Hepatocyte (in vitro differentiated cells): ENCODE measurements around the gene LEKR1. TPM values are rescaled to one million over a fixed set of nuclear protein-coding genes. Genes with fewer than 3 reads are reported as not detected.

Experiments
- DNase-seq: peaks from one replicate; pipeline ENCODE4 v3.0.0-alpha.2; 2016; ENCODE audit warnings: low spot score
- H2AFZ ChIP-seq: fragments of 200-600 bp; sonication (generic); 2 replicates; pipeline ENCODE4 v1.6.0; 2016; ENCODE audit warnings: antibody characterized with exemption, mild to moderate bottlenecking
- H3K27ac ChIP-seq: fragments of 200-600 bp; sonication (generic); 2 replicates; pipeline ENCODE4 v1.5.1; 2016; ENCODE audit warnings: mild to moderate bottlenecking
- H3K27me3 ChIP-seq: fragments of 200-600 bp; sonication (generic); 2 replicates; pipeline ENCODE4 v1.6.1; 2016
- H3K36me3 ChIP-seq: fragments of 200-600 bp; sonication (generic); replicated peaks from 2 replicates; pipeline ENCODE4 v1.5.1; 2016; ENCODE audit warnings: low read depth; ENCODE audit not compliant: insufficient read depth
- H3K4me1 ChIP-seq: fragments of 200-600 bp; sonication (generic); 2 replicates; pipeline ENCODE4 v1.5.1; 2016; ENCODE audit warnings: mild to moderate bottlenecking, moderate library complexity; ENCODE audit not compliant: insufficient read depth
- H3K4me2 ChIP-seq: fragments of 200-600 bp; sonication (generic); 2 replicates; pipeline ENCODE4 v1.6.0; 2016
- H3K4me3 ChIP-seq: fragments of 200-600 bp; sonication (generic); 2 replicates; pipeline ENCODE4 v1.5.1; 2016; ENCODE audit warnings: mild to moderate bottlenecking
- H3K79me2 ChIP-seq: fragments of 200-600 bp; sonication (generic); 2 replicates; pipeline ENCODE4 v1.6.0; 2017; ENCODE audit warnings: mild to moderate bottlenecking
- H3K9me2 ChIP-seq: fragments of 200-600 bp; sonication (generic); replicated peaks from 2 replicates; pipeline ENCODE4 v1.6.0; 2017; ENCODE audit warnings: mild to moderate bottlenecking; ENCODE audit not compliant: insufficient read depth
- H3K9me3 ChIP-seq: fragments of 200-600 bp; sonication (generic); 2 replicates; pipeline ENCODE4 v1.5.1; 2016; ENCODE audit warnings: low read depth, mild to moderate bottlenecking
- H4K20me1 ChIP-seq: fragments of 200-600 bp; sonication (generic); 2 replicates; pipeline ENCODE4 v1.6.0; 2016; ENCODE audit warnings: mild to moderate bottlenecking; ENCODE audit not compliant: insufficient read depth, poor library complexity, severe bottlenecking
- EZH2 ChIP-seq: fragments of 200-600 bp; sonication (generic); IDR thresholded peaks from 2 replicates; pipeline ENCODE4 v1.6.1; 2016; ENCODE audit warnings: antibody characterized with exemption, mild to moderate bottlenecking, borderline replicate concordance
- EZH2phosphoT487 ChIP-seq: fragments of 200-600 bp; sonication (generic); IDR thresholded peaks from one replicate; pipeline ENCODE4 v1.6.1; 2018; ENCODE audit warnings: antibody characterized with exemption, mild to moderate bottlenecking, low read depth, moderate library complexity; ENCODE audit not compliant: unreplicated experiment, severe bottlenecking
- WGBS: methylation state at CpG from one replicate; pipeline ENCODE4 v1.1.6; 2016; ENCODE audit warnings: low lambda C conversion rate; ENCODE audit errors: missing lambda C conversion rate; 5-methylcytosine and 5-hydroxymethylcytosine counted together
- polyA plus RNA-seq: library from polyadenylated mRNA; unstranded; fragments of >200 nt; fragmentation: Nextera tagmentation; extraction: Ambion mirVana; gene quantifications from 2 replicates; pipeline ENCODE4 v1.2.1, GENCODE V29; 2016
- total RNA-seq: library from RNA; depleted of rRNA; stranded (reverse); fragments of >200 nt; gene quantifications from 2 replicates; pipeline ENCODE4 v1.2.3, GENCODE V29; 2014
- TF ChIP-seq, protein P1 (sequence below): fragments of 200-600 bp; sonication (generic); IDR thresholded peaks from 2 replicates; pipeline ENCODE4 v1.5.1; 2016; ENCODE audit warnings: antibody characterized with exemption, mild to moderate bottlenecking; ENCODE audit not compliant: poor library complexity

LEKR1 gene
- total and polyA plus RNA-seq, 2 experiments from 2014 or later = 1.1 to 2.1 TPM

DNA sequence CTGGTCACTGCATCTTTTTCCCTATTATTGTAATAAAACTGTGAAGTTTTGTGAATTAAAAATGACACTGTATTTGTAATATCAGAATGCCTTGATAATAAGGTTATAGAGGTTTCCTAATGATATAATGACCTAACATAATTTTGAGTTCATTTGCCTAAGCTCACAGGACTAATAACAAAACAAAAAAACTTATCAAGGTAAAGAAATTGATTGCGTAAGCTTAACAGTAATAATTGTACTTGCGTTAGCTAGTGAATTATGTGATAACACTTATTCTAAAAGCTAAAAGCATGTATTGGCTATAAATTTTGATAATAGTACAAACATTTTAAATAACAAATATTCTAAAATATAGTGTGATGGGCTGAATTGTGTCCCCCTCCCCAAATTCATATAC is 112.6 kb downstream of the LEKR1 start:
- Histone ChIP-seq H3K27me3 (no peaks in the 10 kb centered on the region), H3K9me3 (no peaks in the 10 kb centered on the region), H4K20me1 (no peaks in the 10 kb centered on the region), H3K9me2 (no peaks in the 10 kb centered on the region), H3K4me3 (no peak overlapping the region), H2AFZ (no peak overlapping the region), H3K27ac (no peak overlapping the region), H3K36me3 (no peaks in the 10 kb centered on the region), H3K4me1 (no peaks in the 10 kb centered on the region), H3K79me2 (no peaks in the 10 kb centered on the region), H3K4me2 (no peak overlapping the region)
- TF ChIP-seq, protein P1, sequence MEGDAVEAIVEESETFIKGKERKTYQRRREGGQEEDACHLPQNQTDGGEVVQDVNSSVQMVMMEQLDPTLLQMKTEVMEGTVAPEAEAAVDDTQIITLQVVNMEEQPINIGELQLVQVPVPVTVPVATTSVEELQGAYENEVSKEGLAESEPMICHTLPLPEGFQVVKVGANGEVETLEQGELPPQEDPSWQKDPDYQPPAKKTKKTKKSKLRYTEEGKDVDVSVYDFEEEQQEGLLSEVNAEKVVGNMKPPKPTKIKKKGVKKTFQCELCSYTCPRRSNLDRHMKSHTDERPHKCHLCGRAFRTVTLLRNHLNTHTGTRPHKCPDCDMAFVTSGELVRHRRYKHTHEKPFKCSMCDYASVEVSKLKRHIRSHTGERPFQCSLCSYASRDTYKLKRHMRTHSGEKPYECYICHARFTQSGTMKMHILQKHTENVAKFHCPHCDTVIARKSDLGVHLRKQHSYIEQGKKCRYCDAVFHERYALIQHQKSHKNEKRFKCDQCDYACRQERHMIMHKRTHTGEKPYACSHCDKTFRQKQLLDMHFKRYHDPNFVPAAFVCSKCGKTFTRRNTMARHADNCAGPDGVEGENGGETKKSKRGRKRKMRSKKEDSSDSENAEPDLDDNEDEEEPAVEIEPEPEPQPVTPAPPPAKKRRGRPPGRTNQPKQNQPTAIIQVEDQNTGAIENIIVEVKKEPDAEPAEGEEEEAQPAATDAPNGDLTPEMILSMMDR = no peak
- TF ChIP-seq EZH2 = no peak
- no peak for TF ChIP-seq EZH2phosphoT487
- 92% methylated on average over 2 of the region's 2 CpGs for WGBS
- DNase-seq = no peak

DNA sequence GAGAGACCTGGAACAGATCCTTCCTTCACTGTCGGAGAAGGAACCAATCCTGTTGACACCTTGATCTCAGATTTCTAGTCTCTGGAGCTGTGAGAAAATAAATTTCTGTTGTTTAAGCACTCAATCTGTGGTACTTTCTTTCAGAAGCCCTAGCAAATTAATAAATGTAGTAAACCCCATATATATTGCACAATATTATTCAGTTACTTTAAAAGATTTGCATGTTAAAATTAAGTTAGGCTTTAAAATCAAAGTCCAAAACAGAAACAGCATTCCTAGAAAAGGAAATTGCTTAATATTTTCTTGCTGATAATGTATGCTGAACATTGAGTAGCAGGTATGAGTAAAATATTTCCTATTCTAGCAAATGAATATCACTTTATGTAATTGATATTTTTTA is 113.2 kb downstream of the LEKR1 start:
- no peaks in the 10 kb centered on the region for H3K9me2 ChIP-seq
- DNase-seq = no peak
- H3K36me3 ChIP-seq = no peaks in the 10 kb centered on the region
- no peaks in the 10 kb centered on the region for H3K4me1 ChIP-seq
- 76% methylated on average over 1 of the region's 1 CpG for WGBS
- no peaks in the 10 kb centered on the region for H3K27me3 ChIP-seq
- H3K79me2 ChIP-seq = no peaks in the 10 kb centered on the region
- H3K9me3 ChIP-seq = no peaks in the 10 kb centered on the region
- TF ChIP-seq EZH2phosphoT487 = no peak
- no peak for TF ChIP-seq EZH2
- TF ChIP-seq, protein P1 = no peak
- no peaks in the 10 kb centered on the region for H4K20me1 ChIP-seq
- no peak overlapping the region for H3K4me2 ChIP-seq
- H2AFZ ChIP-seq = no peak overlapping the region
- H3K27ac ChIP-seq = no peak overlapping the region
- H3K4me3 ChIP-seq = no peak overlapping the region

DNA sequence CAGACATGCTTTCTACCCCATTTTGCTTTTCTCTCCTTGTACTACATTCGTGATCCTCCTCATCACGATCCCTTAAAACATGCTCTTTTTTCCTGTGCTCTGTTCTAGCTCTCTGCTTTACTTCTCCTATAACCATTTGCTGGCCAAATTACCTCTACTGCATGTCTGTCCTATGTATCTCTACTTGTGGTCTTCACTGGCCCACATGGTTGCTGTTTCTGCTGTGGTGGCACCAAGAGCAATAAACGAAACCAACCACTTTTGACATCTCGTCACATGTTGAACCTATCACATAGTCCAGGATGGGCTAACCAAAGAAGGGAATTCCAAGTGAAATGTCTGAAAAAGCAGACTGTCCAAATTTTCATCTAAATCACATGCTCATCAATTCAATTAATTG is 115.2 kb downstream of the LEKR1 start:
- WGBS = 90% methylated on average over 4 of the region's 4 CpGs
- TF ChIP-seq EZH2phosphoT487 = no peak
- TF ChIP-seq, protein P1 = no peak
- no peak for TF ChIP-seq EZH2
- Histone ChIP-seq H3K9me2 (no peaks in the 10 kb centered on the region), H3K27me3 (no peaks in the 10 kb centered on the region), H3K9me3 (no peaks in the 10 kb centered on the region), H3K4me2 (no peak overlapping the region), H4K20me1 (no peaks in the 10 kb centered on the region), H3K79me2 (no peaks in the 10 kb centered on the region), H2AFZ (no peak overlapping the region), H3K4me3 (no peak overlapping the region), H3K36me3 (no peaks in the 10 kb centered on the region), H3K27ac (no peak overlapping the region), H3K4me1 (no peaks in the 10 kb centered on the region)
- DNase-seq = no peak

DNA sequence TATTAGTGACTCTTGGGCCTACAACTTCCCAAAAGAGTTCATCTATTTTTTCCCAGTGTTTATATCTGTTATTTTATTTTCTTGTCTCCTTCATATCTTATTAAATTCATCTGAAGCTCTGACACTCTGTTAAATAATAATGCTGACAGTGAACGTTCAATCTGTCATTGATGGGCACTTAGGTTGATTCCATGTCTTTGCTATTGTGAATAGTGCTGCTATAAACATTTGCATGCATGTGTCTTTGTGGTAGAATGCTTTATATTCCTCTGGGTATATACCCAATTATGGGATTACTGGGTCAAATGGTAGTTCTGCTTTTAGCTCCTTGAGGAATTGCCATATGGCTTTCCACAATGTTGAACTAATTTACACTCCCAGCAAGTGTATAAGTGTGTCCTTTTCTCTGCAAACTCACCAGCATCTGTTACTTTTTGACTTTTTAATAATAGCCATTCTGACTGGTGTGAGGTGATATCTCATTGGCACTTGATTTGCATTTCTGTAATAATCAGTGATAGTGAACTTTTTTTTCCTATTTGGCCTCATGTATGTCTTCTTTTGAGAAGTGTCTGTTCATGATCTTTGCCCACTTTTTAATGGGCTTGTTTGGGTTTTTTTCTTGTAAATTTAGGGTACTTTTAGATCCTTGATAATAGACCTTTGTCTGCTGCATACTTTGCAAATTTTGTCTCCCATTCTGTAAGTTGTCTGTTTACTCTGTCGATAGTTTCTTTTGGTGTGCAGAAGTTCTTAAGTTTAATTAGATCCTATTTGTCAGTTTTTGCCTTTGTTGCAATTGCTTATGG is 122.5 kb downstream of the LEKR1 start:
- no peak overlapping the region for H3K27ac ChIP-seq
- TF ChIP-seq EZH2 = no peak
- no peak for TF ChIP-seq EZH2phosphoT487
- TF ChIP-seq, protein P1 = no peak
- H3K27me3 ChIP-seq = no peaks in the 10 kb centered on the region
- no peak overlapping the region for H3K4me3 ChIP-seq
- H3K4me2 ChIP-seq = no peak overlapping the region
- DNase-seq = no peak
- no peaks in the 10 kb centered on the region for H3K9me2 ChIP-seq
- H3K4me1 ChIP-seq = no peaks in the 10 kb centered on the region
- 83% methylated on average over 2 of the region's 2 CpGs for WGBS
- H3K36me3 ChIP-seq = no peaks in the 10 kb centered on the region
- no peaks in the 10 kb centered on the region for H3K9me3 ChIP-seq
- H2AFZ ChIP-seq = no peak overlapping the region
- H4K20me1 ChIP-seq = no peaks in the 10 kb centered on the region
- H3K79me2 ChIP-seq = no peaks in the 10 kb centered on the region
